Activated naive CD8-positive, alpha-beta T cell treated with anti-CD3 and anti-CD28 coated beads for 36 hours (primary cell): ENCODE results near the gene ORC2. TPM values are rescaled to one million over a fixed set of nuclear protein-coding genes. Genes with fewer than 3 reads are reported as not detected.
A peak's percentile ranks its signal among the peaks of the same experiment; 100 is the strongest.

Experiments
- DNase-seq: peaks from one replicate; pipeline ENCODE4 v3.0.0; 2021
- H3K27ac Mint-ChIP-seq: one replicate; pipeline ENCODE4 v1.8.0; 2022; ENCODE audit warnings: mild to moderate bottlenecking, moderate library complexity, mixed read lengths
- H3K27me3 Mint-ChIP-seq: one replicate; pipeline ENCODE4 v1.8.0; 2022; ENCODE audit warnings: mild to moderate bottlenecking, mixed read lengths
- H3K36me3 Mint-ChIP-seq: one replicate; pipeline ENCODE4 v1.8.0; 2021; ENCODE audit warnings: mild to moderate bottlenecking, mixed read lengths
- H3K4me1 Mint-ChIP-seq: one replicate; pipeline ENCODE4 v1.8.0; 2021; ENCODE audit warnings: mixed read lengths
- H3K4me3 Mint-ChIP-seq: one replicate; pipeline ENCODE4 v1.8.0; 2022; ENCODE audit warnings: mild to moderate bottlenecking, moderate library complexity, mixed read lengths
- H3K9me3 Mint-ChIP-seq: one replicate; pipeline ENCODE4 v1.8.0; 2022; ENCODE audit warnings: mixed read lengths
- total RNA-seq, 2 experiments: library from RNA; stranded (reverse); gene quantifications; one replicate each; pipeline ENCODE4 v1.2.3, GENCODE V29; 2021

The ORC2 gene
- total RNA-seq, 2 experiments from 2014 or later = 54.9 to 64.7 TPM

DNA sequence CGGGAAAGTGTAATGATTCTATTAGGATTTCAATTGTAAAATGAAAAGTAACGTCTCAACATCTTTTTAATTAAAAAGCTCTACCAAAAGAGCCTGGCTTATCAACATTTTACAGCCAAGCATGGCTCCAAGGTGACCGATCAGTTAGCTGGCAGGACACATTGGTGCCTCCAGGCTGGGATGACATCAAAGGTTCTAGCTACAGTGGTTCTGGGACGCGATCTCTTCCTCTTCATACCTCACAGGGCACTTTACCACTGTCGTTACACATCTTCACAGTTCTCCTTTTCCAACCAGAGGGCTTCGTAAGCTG, 693 bp downstream of the ORC2 start:
- peaks cover 27% of the 10 kb centered on the region for H3K36me3 Mint-ChIP-seq
- H3K4me1 Mint-ChIP-seq = peaks cover 49% of the 10 kb centered on the region
- H3K27ac Mint-ChIP-seq = peak overlapping the region; percentile 96
- no peaks in the 10 kb centered on the region for H3K27me3 Mint-ChIP-seq
- no peak for DNase-seq
- H3K9me3 Mint-ChIP-seq = no peaks in the 10 kb centered on the region
- H3K4me3 Mint-ChIP-seq = peak overlapping the region; percentile 92

DNA sequence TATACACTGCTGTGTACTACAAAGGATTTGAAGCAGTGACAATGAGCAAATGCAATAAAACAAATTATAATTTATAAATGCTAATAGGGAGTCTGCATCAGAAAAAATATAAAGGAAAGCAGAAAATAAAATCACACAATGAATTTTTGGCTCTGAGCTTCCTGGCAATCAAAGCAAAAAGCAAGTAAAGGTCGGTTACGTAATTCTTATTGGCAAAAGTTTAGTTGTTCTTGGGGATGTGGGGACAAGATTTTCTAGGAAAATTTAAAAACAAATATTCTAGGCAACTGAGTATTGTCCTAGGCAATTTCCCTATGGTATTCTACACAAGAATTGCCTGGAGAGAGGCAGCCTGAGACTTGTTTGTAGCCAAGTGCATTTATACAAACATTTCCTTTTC, 1.8 kb downstream of the ORC2 start:
- Mint-ChIP-seq H3K4me1 (peaks cover 45% of the 10 kb centered on the region), H3K4me3 (peak overlapping the region; percentile 92), H3K27me3 (no peaks in the 10 kb centered on the region), H3K9me3 (no peaks in the 10 kb centered on the region), H3K36me3 (peaks cover 29% of the 10 kb centered on the region), H3K27ac (no peak overlapping the region)
- no peak for DNase-seq

DNA sequence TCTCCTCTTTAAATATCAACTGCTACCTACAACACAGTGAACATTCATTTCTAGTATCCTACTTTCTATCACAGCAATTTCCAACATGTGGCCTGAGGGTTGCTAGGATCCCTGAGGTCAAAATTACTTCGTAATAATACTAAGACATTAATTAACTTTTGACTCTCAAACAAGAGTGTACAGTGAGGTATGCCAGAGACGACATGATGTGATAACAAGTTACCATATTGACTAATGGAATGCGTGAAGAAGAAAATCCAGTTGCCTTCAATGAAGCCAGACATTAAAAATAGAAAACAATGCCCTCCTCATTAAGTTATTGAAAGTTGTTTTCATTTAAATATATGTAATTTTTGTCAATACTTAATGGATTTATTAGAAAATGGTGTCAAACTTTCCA, 13.1 kb downstream of the ORC2 start:
- Mint-ChIP-seq H3K4me1 (peaks cover 1% of the 10 kb centered on the region), H3K9me3 (no peaks in the 10 kb centered on the region), H3K4me3 (no peak overlapping the region), H3K36me3 (peaks cover 16% of the 10 kb centered on the region), H3K27ac (no peak overlapping the region), H3K27me3 (no peaks in the 10 kb centered on the region)
- DNase-seq = no peak

DNA sequence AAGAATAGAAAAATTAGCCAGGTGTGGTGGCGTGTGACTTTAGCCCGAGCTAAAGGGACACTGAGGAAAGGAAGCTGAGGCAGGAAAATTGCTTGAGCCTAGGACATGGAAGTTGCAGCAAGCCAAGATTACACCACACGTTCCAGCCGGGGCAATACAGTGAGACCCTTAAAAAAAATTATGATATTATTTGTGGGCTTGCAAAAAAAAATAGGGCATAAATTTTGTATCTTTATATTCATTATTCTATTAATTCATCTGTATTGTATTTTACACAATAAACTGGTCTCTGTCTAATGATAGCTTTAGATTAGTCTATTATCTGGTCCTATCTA, 18.1 kb downstream of the ORC2 start:
- no peaks in the 10 kb centered on the region for H3K27me3 Mint-ChIP-seq
- no peaks in the 10 kb centered on the region for H3K9me3 Mint-ChIP-seq
- peaks cover 29% of the 10 kb centered on the region for H3K36me3 Mint-ChIP-seq
- no peak overlapping the region for H3K4me3 Mint-ChIP-seq
- H3K27ac Mint-ChIP-seq = peak overlapping the region; percentile 59
- DNase-seq = no peak
- peaks cover 20% of the 10 kb centered on the region for H3K4me1 Mint-ChIP-seq

DNA sequence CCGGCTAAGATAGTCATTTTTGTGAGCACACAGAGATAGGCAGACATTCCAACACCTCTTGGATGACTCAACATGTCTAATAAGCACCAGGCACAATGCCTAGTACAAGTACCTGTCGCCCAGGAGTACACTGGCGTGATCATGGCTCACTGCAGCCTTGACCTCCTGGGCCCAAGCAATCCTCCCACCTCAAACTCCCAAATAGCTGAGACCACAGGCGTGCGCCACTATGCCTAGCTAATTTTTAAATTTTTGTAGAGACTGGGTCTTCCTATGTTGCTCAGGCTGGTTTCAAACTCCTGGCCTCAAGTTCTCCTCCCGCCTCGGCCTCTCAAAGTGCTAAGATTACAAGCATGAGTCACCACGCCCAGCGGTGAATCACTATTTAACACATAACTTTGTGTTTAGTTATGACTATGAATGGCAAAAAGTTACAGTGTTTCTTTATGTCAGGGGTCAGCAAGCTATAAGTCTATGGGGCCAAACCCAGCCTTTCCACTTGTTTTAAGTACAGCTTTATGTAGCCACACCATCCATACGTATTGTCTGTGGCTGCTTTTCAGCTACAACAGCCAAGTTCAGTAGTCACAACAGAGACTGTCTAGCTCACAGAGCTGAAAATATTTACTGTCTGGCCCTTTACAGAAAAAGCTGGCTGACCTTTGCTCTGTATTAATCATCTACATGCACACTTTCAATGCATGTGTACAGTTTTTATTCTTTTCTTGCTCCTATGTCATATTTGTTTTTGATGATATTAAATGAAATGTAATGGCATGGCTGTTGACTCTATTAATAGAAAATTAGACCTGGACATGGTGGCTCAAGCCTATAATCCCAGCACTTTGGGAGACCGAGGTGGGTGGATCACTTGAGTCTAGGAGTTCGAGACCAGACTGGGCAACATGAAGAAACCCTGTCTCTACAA, 18.7 kb downstream of the ORC2 start:
- Mint-ChIP-seq H3K27ac (peak overlapping the region; percentile 59), H3K36me3 (peaks cover 29% of the 10 kb centered on the region), H3K4me3 (no peak overlapping the region), H3K9me3 (no peaks in the 10 kb centered on the region), H3K4me1 (peaks cover 20% of the 10 kb centered on the region), H3K27me3 (no peaks in the 10 kb centered on the region)
- peak; percentile 61 for DNase-seq

DNA sequence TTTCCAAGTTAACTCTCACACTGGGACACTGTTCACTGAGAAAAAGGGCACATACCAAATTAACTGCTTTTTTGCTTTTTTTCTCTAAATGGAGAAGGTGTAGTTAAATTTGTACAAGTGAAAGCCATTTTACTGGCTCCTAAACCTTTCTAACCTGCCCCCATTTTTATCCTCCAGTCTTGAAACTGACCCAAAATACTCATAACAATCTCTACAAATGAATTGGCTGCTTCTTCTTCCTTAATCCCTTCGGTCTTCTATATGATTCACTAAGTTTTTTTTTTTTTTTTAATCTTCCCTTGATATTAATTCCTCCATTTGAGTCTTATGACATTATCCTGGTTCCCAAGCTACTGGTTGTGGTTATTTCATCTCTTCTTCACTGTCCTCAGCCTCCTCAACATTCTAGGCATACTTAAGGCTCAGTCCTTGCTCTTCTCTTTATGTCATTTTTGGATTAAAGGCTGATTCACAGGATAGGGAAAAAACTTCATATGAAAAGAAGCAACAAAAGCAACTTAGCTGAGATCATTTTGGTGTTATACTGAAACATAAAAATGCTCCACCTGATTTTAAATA, 19.8 kb downstream of the ORC2 start:
- Mint-ChIP-seq H3K9me3 (no peaks in the 10 kb centered on the region), H3K4me3 (no peak overlapping the region), H3K27me3 (no peaks in the 10 kb centered on the region), H3K4me1 (peaks cover 20% of the 10 kb centered on the region), H3K36me3 (peaks cover 29% of the 10 kb centered on the region), H3K27ac (peak overlapping the region; percentile 2)
- no peak for DNase-seq

DNA sequence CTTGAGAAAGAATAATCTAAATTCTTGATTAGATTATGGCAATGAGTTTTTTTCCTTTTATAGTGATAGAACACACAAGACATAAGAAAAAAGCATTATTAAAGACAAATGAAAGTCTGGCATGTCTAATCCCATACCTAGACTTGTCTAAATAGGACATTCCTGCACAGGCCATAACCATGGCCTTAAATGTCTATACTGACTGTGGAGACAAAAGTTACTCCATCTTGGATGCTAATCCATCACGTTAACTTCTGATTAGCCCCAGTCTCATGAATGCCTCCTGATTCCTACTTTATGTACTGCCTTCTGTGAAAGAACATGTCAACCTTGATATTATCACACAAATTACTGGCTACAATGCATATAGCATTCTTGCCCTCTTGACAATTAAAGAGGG, 23.6 kb downstream of the ORC2 start:
- no peak overlapping the region for H3K4me3 Mint-ChIP-seq
- no peaks in the 10 kb centered on the region for H3K27me3 Mint-ChIP-seq
- H3K36me3 Mint-ChIP-seq = peaks cover 20% of the 10 kb centered on the region
- H3K4me1 Mint-ChIP-seq = peaks cover 14% of the 10 kb centered on the region
- no peak overlapping the region for H3K27ac Mint-ChIP-seq
- DNase-seq = no peak
- H3K9me3 Mint-ChIP-seq = no peaks in the 10 kb centered on the region

DNA sequence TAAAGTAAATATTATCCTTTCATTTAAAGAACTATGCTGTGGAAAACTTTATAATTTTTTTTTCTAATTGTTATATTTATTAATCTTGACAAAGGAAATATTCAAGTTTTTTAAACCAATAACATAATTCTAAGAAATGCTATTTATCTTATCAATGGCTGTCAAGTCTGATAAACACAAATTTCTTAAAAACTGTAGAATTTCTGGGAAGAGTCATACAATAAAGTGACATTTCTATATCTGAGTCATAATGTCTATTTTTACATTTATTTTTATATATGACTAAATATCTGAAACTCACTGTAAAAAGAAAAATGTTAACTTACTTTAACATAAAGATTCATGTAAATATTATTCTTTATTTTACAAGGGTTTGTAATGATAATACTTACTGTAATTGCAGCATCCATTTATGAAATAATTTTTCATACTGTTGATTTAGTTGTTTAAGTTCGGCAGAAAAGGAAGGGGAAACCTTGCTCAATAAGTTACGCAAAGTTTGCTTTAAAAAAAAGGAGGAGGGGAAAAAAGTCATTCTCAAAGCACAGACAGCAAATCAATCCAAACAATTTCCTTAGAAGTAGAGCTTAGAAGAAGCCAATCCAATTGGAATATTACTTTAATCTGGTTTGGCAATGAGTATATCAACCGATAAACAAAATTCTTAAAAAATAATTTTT, 32.4 kb downstream of the ORC2 start:
- no peak for DNase-seq
- peaks cover 10% of the 10 kb centered on the region for H3K4me1 Mint-ChIP-seq
- no peaks in the 10 kb centered on the region for H3K9me3 Mint-ChIP-seq
- H3K27ac Mint-ChIP-seq = no peak overlapping the region
- H3K27me3 Mint-ChIP-seq = no peaks in the 10 kb centered on the region
- H3K36me3 Mint-ChIP-seq = peaks cover 14% of the 10 kb centered on the region
- no peak overlapping the region for H3K4me3 Mint-ChIP-seq

DNA sequence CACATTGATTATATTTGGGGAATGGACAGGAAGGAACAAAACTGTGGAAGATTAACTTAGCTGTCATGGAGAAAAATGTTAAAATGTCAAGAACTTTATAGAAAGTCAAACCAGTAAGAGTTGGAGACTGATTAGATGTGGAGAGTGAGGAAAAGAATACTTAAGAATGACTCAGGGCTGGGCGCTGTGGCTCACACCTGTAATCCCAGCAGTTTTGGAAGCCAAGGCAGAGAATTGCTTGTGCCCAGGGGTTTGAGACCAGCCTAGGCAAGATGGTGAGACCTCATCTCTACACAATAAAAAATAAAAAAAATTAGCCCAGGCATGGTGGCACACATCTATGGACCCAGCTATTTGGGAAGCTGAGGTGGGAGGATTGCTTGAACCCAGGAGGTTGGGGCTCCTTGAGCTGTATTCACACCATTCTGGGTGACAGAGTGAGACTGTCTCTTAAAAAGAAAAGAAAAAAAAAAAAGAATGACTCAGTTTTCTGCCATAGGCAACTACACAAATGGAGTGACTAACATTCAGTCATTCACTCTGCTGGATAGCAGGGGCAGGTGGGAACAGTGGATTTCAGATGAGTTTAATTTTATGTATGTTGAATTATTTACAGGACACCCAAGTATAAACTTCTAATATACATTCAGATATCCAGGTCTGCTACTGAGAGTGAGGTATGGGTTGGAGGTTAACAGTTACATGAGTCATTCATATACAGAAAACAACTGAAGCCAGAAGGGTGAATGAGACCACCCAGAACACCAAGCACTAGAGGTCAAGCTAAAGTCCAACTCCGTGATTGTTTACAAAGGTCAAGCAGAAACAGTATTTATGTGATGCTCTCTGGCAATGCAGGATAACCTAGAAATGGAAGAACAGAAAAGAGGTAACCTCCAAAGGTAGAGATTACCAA, 33.9 kb downstream of the ORC2 start:
- Mint-ChIP-seq H3K27ac (peak overlapping the region; percentile 11), H3K9me3 (no peaks in the 10 kb centered on the region), H3K4me1 (peaks cover 10% of the 10 kb centered on the region), H3K4me3 (no peak overlapping the region), H3K36me3 (peaks cover 13% of the 10 kb centered on the region), H3K27me3 (no peaks in the 10 kb centered on the region)
- DNase-seq = no peak

DNA sequence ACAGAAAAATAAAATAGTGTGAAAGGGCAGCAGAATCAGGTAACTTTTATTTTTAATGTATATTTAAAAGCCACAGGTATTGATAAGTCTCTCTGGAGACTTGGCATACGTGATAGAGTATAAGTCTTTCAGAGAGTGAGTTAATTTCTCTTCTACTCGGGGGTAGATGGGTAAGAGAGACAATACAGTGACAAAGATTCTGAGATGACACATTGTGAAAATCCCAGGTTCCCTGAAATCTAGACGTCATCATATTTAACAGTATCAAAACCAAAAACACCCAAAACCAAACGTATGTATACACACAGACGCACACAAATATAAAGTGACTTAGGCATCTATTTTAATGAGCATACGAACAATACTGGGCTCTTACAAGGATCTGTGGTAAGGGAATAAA, 41.0 kb downstream of the ORC2 start:
- Mint-ChIP-seq H3K36me3 (peaks cover 7% of the 10 kb centered on the region), H3K27me3 (no peaks in the 10 kb centered on the region)

DNA sequence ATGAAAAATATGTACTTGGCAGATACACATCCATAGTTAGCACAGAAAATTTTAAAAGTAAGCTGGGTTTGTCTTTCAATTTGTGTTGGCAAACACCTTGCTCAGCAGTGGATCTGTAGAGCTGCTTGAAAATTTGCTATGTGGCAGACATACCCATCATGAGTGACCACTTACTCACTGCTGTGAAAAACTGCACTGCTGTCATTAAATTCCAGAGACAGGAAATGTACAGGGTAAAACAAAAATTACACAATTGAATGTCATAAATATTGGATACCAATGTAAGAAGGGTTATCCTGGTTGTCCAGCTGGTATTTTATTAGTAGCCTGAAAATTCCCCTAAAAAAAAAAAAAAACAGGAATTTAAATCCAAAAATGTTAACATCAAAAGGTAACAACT, 49.8 kb downstream of the ORC2 start:
- H3K4me3 Mint-ChIP-seq = no peak overlapping the region
- no peaks in the 10 kb centered on the region for H3K4me1 Mint-ChIP-seq
- DNase-seq = no peak
- H3K27me3 Mint-ChIP-seq = no peaks in the 10 kb centered on the region
- no peak overlapping the region for H3K27ac Mint-ChIP-seq
- H3K36me3 Mint-ChIP-seq = peaks cover 11% of the 10 kb centered on the region
- no peaks in the 10 kb centered on the region for H3K9me3 Mint-ChIP-seq

More for the DNA sequence above, 41.0 kb downstream of the ORC2 start:
- no peaks in the 10 kb centered on the region for H3K9me3 Mint-ChIP-seq
- H3K27ac Mint-ChIP-seq = no peak overlapping the region
- peaks cover 2% of the 10 kb centered on the region for H3K4me1 Mint-ChIP-seq
- no peak for DNase-seq
- H3K4me3 Mint-ChIP-seq = no peak overlapping the region

DNA sequence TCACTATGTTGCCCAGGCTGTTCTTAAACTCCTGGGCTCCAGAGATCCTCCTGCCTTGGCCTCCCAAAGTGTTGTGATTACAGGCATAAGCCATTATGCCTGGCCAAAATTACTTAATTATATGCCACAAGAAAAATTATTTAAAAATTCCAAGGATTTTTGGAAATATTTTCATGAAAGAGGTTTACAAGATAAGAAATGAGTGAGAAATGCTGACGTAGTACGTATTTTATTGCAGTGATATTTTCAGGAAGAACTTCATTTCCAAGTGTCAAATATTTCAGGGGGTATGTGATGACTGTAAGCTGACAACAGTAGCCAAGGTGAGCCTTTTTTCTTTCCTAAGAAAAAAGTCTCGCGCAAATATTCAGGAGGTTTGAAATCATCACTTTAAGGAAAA, 53.5 kb downstream of the ORC2 start:
- Mint-ChIP-seq H3K36me3 (peaks cover 13% of the 10 kb centered on the region), H3K4me3 (no peak overlapping the region), H3K27me3 (no peaks in the 10 kb centered on the region), H3K9me3 (no peaks in the 10 kb centered on the region), H3K27ac (no peak overlapping the region), H3K4me1 (no peaks in the 10 kb centered on the region)
- no peak for DNase-seq

DNA sequence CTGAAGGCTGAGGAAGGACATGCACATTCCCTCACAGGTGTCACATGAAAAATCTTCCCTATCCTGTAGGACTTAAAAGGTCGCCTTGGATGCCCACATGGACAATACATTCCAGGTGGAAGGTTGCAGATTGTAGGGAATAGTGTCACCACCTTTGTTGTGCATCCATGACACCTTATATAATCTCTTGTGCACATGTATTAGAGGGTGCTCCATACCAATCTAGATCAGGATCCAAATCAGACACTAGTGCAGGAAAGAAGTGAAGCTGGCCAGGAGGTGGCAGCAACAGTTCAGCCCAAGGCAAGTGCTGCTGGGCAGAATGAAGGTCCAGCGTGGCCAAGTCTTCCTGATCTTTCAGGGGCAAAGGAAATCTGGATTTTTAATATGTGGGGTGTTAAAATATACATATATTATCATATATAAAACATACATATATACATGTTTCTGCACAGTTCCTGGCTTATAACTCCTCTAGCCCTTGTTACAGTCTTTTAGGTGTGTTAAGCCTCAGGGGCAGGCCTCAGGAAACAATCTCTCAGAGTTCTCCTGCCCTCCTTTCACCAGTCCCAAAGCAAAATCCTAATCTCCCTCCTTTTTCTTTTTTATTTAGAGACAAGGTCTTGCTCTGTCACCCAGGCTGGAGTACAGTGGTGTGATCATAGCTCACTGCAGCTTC, 57.7 kb downstream of the ORC2 start:
- DNase-seq = peak; percentile 30
- peak overlapping the region; percentile 1 for H3K27ac Mint-ChIP-seq
- no peak overlapping the region for H3K4me3 Mint-ChIP-seq
- peaks cover 6% of the 10 kb centered on the region for H3K36me3 Mint-ChIP-seq
- no peaks in the 10 kb centered on the region for H3K27me3 Mint-ChIP-seq
- peaks cover 8% of the 10 kb centered on the region for H3K4me1 Mint-ChIP-seq
- H3K9me3 Mint-ChIP-seq = no peaks in the 10 kb centered on the region

DNA sequence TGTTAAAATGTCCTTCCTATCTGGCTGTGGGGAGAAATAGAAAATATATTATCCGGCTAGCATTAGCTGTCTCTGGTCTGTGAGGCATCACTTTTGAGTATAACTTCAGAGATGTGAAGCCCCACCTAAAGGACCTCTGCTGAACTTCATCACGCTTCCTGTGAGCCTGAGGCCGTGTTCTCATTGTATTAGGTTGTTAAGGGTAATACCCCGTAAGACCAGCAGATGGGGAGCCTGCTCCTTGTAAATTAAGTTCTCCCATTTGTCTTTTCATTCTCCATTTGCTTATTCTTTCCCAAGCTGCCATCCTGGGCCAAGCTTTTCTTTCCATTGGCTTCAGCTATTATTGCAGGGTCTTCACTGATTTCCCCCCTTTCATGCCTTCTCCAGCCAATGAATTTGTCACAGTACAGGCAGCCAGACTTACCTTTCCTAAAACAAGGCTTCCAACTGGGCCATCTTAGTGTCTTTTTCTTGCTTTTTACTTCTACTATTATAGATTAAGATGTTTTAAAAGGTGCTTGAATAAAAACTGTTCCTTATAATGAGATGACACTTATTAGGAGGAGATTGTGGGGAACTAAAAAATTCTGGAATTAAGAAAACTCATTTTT, 61.9 kb downstream of the ORC2 start:
- Mint-ChIP-seq H3K9me3 (no peaks in the 10 kb centered on the region), H3K36me3 (peaks cover 5% of the 10 kb centered on the region), H3K4me1 (peaks cover 15% of the 10 kb centered on the region), H3K27ac (peak overlapping the region; percentile 70), H3K27me3 (no peaks in the 10 kb centered on the region), H3K4me3 (no peak overlapping the region)
- DNase-seq = peak; percentile 60
